HG03103 (cell line): ENCODE data around the gene TMEFF2.
A peak's percentile ranks its signal among the peaks of the same experiment; 100 is the strongest.

Experiments
- ATAC-seq: cut with Tn5 transposase; IDR thresholded peaks from one replicate; pipeline ENCODE4 v1.9.1; 2021; ENCODE audit warnings: low read depth; ENCODE audit not compliant: unreplicated experiment

The TMEFF2 gene

GRCh38 chr2:192194866-192195547 lies at the start of gene TMEFF2:
Gene TMEFF2, minus strand, starts transcription at chr2:192194933. Its CDS starts 409 bp downstream, at chr2:192194524.
- ATAC-seq = peak; percentile 58

DNA sequence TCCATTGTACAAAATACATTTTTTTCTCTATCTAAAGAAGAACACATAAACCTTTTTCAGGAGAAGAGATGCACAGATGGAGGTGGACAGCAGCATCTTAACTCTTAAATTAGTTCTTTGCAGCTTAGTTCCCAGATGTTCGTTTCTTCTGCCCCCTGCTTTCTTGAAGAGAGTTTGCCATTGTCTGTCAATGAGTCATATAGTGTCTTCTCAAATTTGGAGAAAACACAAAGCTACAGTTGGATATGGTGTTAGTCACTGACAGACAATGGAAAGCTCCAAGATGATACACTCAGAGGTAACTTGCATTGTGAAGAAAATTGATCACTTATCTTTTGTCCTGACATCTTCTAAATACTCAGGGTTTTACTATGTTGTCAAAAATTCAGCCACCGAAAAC lies 48.8 kb upstream of the TMEFF2 start:
- ATAC-seq = no peak

GRCh38 chr2:192236136-192236535 lies 41.4 kb upstream of the TMEFF2 start:
- no peak for ATAC-seq

DNA sequence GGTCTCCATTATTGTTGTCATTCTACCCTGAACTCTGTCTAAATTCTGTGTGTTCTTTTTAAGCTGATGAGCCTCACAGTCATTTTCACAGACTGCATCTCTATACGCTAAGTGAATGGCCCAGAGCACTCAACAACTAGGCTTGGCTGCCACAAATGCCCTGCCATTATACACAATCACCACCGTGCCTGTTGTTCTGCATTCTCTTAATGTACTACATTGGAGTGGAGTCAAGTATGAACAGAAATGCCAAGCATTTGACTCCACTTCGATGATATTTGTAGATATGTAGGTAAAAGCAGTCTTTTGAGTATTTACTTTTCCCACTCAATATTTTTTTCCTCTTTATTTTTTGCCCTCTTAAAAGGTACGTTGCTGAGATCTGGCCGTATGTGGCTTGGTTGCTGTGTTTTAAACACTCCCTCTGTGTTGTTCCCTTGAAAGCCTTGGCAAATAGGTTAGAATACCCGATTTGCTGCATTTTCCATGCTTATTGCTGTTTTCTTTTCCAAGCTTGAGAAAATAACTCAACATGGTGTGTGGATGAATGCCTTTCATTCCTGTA lies 36.2 kb upstream of the TMEFF2 start:
- no peak for ATAC-seq

DNA sequence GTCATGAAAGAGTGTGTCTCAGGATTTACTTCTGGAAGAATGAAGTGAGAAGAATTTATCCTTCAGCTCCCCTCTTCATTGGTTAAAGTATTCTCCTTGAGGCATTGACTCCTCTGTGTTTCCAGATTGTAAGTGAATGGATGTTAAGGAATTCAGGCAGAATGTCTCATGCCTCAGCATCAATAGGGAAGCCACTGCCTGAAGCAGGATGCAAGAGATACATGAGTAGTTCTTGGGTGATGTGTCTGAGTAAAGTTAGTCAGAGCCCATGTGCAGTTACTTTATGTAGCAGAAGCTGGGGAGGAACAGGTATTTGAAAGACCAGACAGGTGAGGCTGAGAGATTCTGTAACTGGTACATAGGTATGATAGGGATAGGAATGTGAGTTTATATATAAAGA lies 34.0 kb upstream of the TMEFF2 start:
- no peak for ATAC-seq

DNA sequence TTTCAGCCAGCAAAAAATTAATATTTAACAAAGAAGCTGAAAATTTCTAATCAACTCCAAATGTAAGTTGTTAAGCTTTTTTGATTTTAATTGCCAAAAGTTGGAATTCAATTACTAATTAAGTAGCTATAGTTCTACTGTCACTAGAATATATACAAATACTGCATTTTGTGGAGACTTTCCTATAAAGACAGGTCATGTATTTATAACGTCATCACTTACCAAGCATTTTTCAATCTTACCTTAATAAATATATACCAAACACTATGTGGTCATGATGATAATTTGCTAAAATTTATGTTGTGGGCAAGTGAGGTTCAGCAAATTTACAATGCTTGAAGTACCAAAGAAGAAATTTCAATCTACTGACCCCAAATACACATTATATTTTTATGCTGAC lies 24.2 kb upstream of the TMEFF2 start:
- ATAC-seq = no peak

DNA sequence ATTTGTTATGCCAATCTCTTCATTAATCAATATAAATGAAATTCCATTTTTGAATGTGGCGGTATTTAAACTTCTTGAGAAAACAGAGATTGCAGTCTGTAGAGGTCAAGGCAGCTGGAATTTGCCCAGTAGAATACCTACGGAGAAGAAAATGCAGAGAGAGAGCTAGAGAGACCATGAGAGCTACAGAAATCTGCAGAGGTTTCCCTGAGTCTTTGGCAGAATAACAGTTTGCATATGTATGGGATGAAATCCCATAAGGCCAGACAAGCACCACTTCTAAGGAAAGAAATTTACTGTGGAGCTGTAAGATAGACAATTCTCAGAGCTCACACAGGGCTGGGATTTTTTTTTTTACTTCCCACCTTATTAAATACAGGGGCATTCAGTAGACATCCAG lies 23.6 kb upstream of the TMEFF2 start:
- ATAC-seq = no peak

- no peak for ATAC-seq
These were observed 21.6 kb upstream of the TMEFF2 start for GRCh38 chr2:192216336-192216735.

- ATAC-seq = no peak
These were observed 20.6 kb upstream of the TMEFF2 start for GRCh38 chr2:192215096-192215877.

DNA sequence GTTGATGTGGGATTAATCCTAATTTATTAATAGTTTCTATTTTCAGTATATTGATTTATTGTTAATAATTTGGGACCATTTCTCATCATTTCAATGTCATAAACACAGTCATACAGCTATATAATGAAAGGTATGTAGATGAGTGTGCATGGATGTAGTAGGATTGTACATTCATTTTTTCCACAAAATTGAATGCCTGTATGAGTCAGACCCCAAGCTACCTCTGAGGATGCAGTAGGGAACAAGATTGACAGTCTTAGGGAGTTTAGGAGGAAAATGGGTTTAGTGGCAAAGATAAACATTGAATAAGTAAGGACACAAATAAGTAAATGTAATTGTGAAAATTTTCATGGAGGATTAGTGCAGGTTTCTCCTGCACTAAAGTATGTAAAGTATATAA lies 14.1 kb upstream of the TMEFF2 start:
- ATAC-seq = no peak

DNA sequence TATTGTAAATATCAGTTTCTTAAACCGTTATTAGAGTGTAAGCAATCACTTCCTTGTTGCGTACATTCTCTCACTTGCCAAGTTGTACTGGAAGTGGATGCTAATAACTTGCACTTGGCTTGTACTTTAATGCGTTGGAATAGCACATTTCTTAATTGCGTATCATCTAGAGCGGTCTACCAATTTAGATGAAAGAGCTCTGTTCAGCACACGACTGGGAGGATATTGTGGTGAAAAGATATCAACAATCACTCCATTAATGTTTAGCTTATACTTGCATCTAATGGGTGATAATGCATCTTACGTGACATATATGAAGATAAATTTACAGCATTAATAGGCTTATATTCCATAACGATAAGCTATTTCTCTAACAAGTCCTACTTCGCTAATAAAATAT lies 11.7 kb upstream of the TMEFF2 start:
- ATAC-seq = no peak

DNA sequence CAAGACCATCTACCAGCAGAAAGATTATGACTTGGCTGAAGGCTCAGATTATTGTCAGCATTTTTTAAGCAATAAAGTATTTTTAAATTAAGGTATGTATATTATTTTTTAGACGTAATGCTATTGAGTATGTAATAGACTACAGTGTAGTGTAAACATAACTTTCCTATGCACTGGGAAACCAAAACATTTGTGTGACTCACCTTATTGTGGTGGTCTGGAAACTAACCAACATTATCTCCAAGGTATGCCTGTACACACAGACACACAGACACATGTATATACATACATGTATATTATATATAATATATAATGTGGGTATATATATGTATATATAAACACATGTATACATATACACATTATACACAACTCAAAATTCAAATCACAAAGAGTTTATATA lies 9.1 kb upstream of the TMEFF2 start:
- ATAC-seq = no peak

GRCh38 chr2:192202373-192202772 lies 7.6 kb upstream of the TMEFF2 start:
- ATAC-seq = no peak

- ATAC-seq = no peak
These were observed 6.4 kb upstream of the TMEFF2 start for GRCh38 chr2:192201116-192201515.

- no peak for ATAC-seq
These were observed 2.6 kb upstream of the TMEFF2 start for GRCh38 chr2:192197357-192197756.

DNA sequence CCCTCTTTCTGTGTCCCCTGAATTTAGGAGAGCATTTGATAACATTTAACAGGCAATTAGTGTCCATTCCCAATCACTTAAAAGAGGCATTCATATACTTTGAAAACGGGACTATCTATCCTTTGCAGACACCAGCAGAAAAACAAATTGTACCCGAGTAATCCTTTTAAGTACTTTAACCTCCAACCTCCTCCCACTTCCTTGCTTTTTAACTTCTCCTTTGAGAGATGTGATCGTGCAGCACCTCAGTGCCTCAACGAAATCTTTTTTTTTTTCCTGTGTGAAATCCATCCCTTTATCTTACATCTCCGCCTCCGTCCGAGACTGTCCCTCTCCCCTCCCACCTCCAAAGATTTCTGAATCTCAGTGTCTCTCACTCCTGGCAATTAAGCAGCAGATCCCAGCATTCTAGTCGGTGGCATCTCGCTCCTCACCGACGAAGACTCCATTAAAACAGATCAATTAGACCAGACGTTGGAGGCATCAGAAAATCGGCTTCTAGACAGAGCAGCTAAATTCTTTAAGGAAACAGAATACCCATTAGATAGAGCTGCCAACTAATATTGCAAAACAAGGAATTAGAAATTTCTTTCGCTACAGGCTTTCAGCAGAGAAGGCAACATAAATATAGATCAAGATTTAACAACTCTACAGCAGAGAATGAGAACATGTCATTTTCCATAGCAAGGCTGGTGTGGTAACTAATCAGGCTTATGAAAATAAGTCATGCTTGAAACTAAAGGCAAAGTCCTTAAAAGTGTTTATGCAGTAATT lies 1.9 kb upstream of the TMEFF2 start:
- no peak for ATAC-seq

- no peak for ATAC-seq
These were observed 1.1 kb upstream of the TMEFF2 start for GRCh38 chr2:192195548-192196418.

DNA sequence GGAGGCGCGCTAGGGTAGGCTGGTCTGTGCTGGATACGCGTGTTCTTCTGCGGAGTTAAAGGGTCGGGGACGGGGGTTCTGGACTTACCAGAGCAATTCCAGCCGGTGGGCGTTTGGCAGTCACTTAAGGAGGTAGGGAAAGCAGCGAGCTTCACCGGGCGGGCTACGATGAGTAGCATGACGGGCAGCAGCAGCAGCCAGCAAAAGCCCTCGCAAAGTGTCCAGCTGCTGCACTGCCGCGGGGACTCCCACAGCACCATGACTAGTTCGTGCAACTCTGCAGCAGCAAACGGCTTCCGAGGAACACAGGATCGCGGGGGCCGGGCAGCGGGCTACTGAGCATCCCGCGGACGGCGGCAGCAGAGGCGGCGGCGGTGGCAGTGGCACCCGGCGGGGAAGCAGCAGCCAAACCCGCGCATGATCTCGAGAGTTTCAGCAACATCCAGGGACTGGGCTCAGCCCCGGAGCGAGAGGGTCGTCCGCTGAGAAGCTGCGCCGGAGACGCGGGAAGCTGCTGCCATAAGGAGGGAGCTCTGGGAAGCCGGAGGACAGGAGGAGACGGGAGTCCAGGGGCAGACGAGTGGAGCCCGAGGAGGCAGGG lies 368 bp downstream of the TMEFF2 start:
- no peak for ATAC-seq

DNA sequence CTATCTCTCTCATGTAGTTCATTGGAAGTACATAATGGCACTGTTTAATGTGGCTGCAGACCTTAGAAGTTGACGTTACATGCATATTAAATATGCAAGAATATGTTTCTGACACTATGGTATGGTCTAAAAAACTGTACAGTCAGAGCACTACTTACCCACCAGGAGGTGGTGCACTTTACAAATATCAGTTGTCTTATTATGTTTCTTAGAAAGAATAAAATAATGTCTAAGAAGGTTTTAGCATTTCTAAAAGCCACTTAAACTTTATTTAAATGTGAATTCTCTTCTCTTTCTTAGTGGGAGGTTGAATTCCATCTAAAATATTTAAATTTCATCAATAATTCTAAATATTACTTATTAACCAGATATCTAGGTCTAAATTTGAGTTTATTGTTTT lies 4.3 kb downstream of the TMEFF2 start:
- no peak for ATAC-seq

DNA sequence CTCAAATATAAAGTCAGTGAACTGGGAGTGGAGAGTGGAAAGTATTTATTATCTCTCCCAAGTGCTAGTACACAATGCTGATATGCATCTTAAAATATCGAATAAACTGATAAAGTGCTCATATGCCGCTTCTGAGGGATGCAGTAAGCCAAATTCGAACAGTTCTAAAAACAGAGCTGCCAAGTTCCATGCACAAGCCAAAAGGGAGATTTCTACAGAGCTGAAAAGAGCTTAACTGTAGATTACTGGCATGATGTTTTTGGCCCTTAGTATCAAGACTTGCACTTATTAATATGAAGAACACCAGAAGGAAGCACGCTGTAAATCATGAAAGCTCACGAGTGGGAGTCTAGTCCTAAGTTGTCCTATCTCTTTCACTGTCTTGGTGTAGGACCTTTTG lies 7.9 kb downstream of the TMEFF2 start:
- no peak for ATAC-seq
